HG02610 (cell line): Measurements from ENCODE around the gene PCGF3.
A peak's percentile ranks its signal among the peaks of the same experiment; 100 is the strongest.
"Not testable (repeated sequence)": the region's sequence is repeated elsewhere in the genome, so short reads cannot be mapped to it uniquely, and the experiment has no call there.

Experiments
- ATAC-seq: cut with Tn5 transposase; IDR thresholded peaks from one replicate; pipeline ENCODE4 v1.9.1; 2021; ENCODE audit warnings: mild to moderate bottlenecking, moderate library complexity; ENCODE audit not compliant: unreplicated experiment

Gene PCGF3

GRCh38 chr4:780255-780654 is 74.6 kb downstream of the PCGF3 start:
- not testable (repeated sequence) for ATAC-seq

DNA sequence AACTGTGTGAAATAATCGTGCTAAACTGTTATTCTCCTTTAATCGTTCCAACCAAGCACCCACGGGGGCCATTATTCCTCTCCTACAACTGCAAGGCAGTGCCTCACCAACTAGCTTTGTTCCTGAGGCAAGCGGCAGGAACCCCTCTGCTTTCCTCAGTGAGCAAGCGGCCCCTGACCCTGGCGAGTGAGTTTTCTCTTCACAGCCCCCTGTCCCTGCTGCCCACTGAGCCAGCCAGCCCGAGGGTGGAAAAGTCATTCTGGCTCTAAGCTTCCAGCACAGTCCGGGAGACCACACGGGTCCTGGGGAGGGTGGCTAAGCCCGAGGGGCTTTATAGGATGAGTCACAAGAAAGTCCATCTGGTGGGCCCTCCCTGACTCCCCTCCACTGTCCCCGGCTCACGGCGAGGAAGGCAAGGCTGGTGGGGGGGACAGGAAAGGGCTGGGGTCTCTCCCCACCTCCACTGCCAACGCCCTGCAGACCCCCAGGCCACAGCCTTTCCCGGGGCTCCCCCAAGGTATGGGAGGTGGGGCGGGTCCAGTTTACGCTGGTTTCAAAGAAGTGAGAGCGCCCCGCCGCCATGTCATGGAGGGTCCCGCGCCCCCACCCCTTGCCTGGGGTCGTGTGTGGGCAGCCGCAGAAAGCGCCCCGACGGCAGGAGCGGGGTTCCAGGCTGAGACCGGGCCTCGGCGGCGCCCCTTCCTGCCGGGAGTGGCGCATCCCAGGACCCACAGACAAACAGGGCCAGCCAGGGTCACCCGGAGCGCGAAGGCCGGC is 75.3 kb downstream of the PCGF3 start:
- peak; percentile 2 for ATAC-seq

DNA sequence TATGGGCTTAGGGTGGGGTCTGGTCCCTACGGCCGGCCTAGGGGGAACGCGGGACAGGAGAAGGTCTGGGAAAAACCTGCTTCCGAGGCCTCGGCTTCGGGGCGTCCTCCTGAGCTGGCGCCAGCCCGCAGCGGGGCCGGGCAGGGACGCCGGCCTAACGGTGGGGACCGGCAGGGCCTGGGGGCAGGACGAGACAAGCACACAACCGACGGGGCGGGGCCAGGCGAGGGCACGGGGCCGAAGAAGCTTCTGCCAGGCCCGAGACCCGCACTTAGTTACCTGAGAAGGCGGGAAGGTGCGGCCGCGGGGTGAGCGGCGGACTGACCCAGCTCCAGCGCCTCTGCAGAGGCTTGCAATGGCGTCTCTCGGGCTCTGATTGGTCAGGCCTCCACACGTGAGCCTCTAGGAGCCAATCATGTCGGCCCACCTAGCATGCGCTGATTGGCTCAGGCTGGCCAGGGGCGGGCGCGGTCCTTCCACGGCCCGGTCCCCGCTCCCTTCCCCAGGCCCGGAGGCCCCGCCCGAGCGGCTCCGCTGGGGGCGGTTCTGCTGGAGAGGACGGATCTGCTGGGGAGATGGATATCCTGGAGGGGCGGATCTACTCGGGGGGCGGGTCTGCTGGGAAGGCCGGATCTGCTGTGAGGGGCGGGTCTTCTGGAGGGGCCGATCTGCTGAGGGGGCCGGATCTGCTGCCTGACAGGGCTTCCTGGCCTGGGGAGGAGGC is 76.0 kb downstream of the PCGF3 start:
- ATAC-seq, result peak; percentile 95

GRCh38 chr4:784401-785331 is 79.0 kb downstream of the PCGF3 start:
- no peak for ATAC-seq

DNA sequence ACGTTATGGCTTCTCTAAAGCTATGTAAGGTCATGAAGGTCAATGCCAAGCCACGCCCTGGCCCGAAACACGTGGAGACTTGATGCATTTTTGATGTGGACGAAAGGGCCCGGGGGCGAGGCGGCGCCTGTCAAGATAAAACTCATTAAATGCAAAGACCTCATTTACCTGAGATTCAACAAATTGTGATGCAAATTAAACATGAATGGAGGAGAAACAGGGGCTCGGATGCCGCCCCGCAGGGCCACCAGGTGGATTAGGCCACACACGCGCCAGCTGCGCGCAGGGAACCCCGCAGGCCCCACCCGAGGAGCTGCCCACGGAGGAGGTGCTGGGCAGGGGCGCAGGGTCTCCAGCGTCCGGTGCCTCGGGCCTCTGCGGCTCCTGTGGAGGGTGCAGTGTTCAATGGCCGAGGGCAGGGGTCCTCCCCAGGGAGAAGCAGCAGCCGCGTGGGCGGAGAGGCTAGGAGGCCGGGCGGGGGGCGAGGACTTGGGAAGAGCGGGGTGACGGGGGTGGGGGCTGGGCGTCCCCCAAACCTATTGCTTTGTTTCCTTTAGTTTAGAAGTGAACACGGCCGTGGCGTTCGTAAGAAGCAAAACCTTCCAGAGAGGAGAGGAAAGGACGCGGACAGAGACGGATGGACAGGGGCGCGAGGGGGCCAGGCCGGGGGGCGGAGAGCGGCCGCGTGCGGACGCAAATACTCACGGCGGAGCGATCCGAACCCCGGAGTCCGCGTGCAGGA is 79.9 kb downstream of the PCGF3 start:
- no peak for ATAC-seq

- ATAC-seq, result no peak
These were observed 80.6 kb downstream of the PCGF3 start for GRCh38 chr4:786074-786741.

DNA sequence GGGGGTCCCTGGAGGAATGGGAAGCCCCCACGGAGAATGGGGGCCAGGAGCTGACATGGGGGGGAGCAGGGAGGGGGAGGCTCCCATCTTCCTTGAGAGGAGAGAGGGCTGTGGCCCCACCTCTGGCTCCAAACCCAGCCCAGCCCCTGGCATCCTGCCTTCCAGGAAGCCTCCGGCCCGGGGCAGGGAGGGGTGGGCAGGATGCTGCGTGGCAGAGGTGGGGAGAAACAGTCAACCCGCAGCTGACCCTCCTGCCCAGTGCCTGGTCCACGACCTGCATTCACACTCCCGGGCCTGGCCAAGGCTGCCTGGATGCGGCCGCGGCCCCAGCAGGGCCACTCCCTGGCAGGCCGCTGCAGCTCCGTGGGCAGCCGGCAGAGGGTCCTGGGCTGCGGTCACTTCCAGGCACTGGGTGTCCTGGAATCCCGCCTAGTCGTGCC is 81.2 kb downstream of the PCGF3 start:
- no peak for ATAC-seq

DNA sequence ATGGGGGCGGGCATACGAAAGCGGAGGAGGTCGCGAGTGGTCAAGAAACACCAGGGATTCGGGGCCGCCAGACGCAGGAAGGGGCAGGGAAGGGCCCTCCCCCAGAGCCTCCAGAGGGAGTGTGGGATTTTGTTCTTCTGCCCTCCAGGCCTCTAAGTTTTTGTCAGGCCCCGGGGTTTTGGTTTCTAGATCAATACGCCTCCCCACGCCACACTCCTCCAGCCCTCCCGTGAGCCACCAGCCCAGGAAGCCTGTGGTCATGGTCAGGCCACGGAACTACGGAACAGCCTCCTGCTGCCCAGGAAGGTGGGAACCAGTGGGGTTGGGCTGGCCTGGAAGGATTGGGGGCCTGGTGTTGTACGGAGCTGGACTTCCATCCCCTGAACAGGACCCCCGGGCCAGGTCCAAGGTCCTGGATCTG is 81.9 kb downstream of the PCGF3 start:
- no peak for ATAC-seq

DNA sequence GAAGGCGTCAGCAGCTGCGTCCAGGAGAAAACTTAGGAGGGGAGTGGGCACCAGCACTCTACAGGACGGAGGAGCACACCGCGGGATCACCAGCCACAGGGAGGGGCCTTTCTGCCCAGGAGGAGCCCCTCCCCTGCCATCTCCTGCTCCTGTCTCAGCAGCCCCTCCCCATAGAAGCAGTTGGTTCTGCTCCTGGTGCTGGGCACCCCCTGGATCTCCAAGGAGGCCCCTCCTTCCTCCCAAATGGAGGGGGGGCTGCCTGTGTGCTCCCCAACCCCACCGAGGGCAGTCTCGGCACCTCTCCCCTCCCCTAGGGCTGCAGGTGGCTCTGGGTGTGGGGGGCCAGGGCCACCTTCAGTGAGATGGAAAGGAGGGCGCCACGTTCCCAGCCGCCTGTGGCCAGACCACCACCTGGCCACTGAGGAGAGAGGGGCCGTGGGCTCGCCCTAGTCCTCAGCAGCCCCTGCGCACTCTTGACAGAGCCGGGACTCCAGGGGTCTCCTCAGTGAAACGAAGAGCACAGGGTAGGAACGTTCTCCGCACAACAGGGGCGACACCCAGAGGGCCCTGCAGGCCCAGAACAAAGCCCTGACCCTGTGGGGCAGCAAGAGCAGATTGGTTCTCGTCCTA is 82.5 kb downstream of the PCGF3 start:
- ATAC-seq, result no peak

- ATAC-seq, result no peak
These were observed 83.1 kb downstream of the PCGF3 start for GRCh38 chr4:788636-789297.

- ATAC-seq, result no peak
These were observed 84.2 kb downstream of the PCGF3 start for GRCh38 chr4:789571-790465.

GRCh38 chr4:790466-790820 is 84.8 kb downstream of the PCGF3 start:
- no peak for ATAC-seq

DNA sequence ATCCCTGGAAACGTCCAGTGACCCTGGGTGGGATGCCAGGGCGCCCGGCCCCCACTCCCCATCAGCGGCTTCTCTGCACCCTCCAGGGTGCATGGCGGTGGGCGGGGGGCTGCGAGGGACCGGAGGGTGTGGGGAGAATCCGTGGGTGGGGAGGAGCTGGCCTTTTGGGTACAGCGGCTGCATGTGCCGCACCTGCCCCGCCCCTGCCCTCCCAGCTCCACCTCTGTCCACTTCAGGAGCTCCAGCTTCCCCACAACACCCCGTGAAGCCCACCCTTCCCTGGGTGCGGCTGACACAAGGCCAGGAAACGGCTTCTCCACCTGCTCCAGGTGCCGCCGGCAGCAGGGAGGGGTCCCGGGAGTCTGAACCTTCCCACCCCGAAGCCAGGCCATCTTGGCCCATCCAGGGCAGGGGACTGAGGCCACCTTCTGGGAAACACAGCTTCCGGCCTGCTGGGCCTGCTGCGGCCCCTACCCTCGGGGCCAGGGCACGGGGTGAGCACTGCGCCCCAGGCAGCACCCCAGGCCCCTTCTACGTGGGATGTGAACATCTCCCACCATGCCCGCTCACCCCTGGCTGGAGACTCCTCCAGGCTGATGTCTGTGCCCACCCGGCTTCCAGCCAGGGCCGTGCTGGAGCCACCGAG is 85.7 kb downstream of the PCGF3 start:
- no peak for ATAC-seq

GRCh38 chr4:791898-792625 is 86.4 kb downstream of the PCGF3 start:
- ATAC-seq, result no peak

GRCh38 chr4:792626-793092 is 87.0 kb downstream of the PCGF3 start:
- ATAC-seq, result no peak

DNA sequence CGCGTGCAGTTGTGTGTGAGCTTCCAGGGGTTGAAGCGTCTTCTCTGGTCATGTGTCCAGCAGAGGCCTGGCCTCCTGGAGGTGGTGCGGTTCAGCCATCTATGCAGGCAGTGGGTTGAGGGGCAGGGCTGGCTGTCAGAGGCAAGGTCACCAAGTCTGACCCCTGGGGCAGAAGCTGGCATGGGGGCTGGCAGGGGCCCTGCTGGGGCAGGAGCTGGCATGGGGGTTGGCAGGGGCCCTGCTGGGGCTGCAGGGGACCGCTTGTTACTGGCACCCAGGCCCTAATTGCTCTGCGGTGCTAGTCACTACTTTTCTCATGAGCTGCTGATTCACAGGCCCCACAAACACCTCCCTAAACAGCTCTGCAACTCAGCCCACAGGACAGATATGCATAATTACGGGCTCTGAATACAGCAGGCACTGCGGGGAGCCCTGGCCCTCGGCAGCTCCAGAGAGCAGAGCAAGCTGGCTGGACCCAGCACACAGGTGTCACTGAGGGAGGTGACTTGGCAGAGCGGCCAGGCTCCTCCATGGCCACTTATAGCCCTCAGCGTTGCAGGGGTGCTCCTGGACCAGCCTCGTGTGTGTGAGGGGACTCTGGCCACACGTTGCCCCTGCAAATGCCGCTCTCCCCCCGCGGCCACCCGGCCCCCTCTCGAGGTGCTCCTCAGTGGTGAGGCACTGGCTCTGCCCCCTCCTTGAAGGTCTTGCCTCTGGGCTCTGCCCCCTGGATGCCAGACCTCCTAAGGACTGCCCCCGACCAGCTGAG is 87.6 kb downstream of the PCGF3 start:
- ATAC-seq, result no peak
